CD4-positive, alpha-beta T cell treated with Interferon gamma for 1 hour (primary cell): ENCODE results near the gene ARHGAP35.
"Not testable (repeated sequence)": the region's sequence is repeated elsewhere in the genome, so short reads cannot be mapped to it uniquely, and the experiment has no call there.

Experiments used
- DNase-seq: peaks from one replicate; pipeline ENCODE4 v3.0.0-alpha.2; 2020

Gene ARHGAP35

GRCh38 chr19:46844067-46844489, 16.7 kb upstream of the ARHGAP35 start:
- DNase-seq, result no peak

- DNase-seq, result peak; percentile 12
Observed at GRCh38 chr19:46845959-46846459, 14.8 kb upstream of the ARHGAP35 start.

GRCh38 chr19:46847528-46847927, 13.3 kb upstream of the ARHGAP35 start:
- no peak for DNase-seq

- no peak for DNase-seq
Observed at GRCh38 chr19:46848389-46848788, 12.4 kb upstream of the ARHGAP35 start.

GRCh38 chr19:46849610-46850009, 11.2 kb upstream of the ARHGAP35 start:
- no peak for DNase-seq

GRCh38 chr19:46850228-46851203, 10.3 kb upstream of the ARHGAP35 start, which contains the start of gene AP2S1:
Gene AP2S1 (minus strand): TSS chr19:46850846. CDS start chr19:46850766, 80 bp downstream.
- DNase-seq, result peak; percentile 96

- DNase-seq, result no peak
Observed at GRCh38 chr19:46852830-46853229, 8.0 kb upstream of the ARHGAP35 start.

- not testable (repeated sequence) for DNase-seq
Observed at GRCh38 chr19:46854698-46855097, 6.1 kb upstream of the ARHGAP35 start.

- DNase-seq, result peak; percentile 91
Observed at GRCh38 chr19:46856062-46857022, 4.5 kb upstream of the ARHGAP35 start.

- DNase-seq, result no peak
Observed at GRCh38 chr19:46859637-46860124, 1.1 kb upstream of the ARHGAP35 start.

GRCh38 chr19:46860125-46860845, 512 bp upstream of the ARHGAP35 start:
- DNase-seq, result peak; percentile 94

- no peak for DNase-seq
Observed at GRCh38 chr19:46861691-46862502, 1.1 kb downstream of the ARHGAP35 start.

GRCh38 chr19:46862503-46862834, 1.7 kb downstream of the ARHGAP35 start:
- no peak for DNase-seq

- DNase-seq, result no peak
Observed at GRCh38 chr19:46862974-46863632, 2.3 kb downstream of the ARHGAP35 start.

- no peak for DNase-seq
Observed at GRCh38 chr19:46863818-46864629, 3.2 kb downstream of the ARHGAP35 start.

- DNase-seq, result no peak
Observed at GRCh38 chr19:46866407-46867136, 5.8 kb downstream of the ARHGAP35 start.

GRCh38 chr19:46867170-46867569, 6.4 kb downstream of the ARHGAP35 start:
- no peak for DNase-seq

GRCh38 chr19:46868025-46868802, 7.4 kb downstream of the ARHGAP35 start:
- no peak for DNase-seq
